GM12878 (cell line): Measurements from ENCODE around the gene MIXL1. TPM values are rescaled to one million over a fixed set of nuclear protein-coding genes. Genes with fewer than 3 reads are reported as not detected.
"Not testable (repeated sequence)": the region's sequence is repeated elsewhere in the genome, so short reads cannot be mapped to it uniquely, and the experiment has no call there.

Source experiments
- ATAC-seq: fragments of 200-7000 bp; cut with Tn5 transposase; 3 replicates; pipeline ENCODE4 v1.9.1; 2020; ENCODE audit warnings: mild to moderate bottlenecking, moderate library complexity
- BruUV-seq: library from RNA; stranded (reverse); fragments of 400-500 nt; replicated peaks from 2 replicates; lab custom pipeline; 2021; lab: Mats Ljungman, UMichigan
- CTCF ChIA-PET: fragments of 300-600 bp; sonication (Branson Sonifier 250); formaldehyde crosslinking; extraction: SDS; loops from one replicate; lab custom pipeline; 2021; ENCODE audit warnings: inconsistent platforms; lab: Yijun Ruan, JAX
- POLR2A ChIA-PET: fragments of 350-600 bp; formaldehyde crosslinking; extraction: SDS; loops from one replicate; lab custom pipeline; 2021; ENCODE audit warnings: inconsistent platforms; lab: Charles Lee
- RAD21 ChIA-PET: fragments of 300-600 bp; sonication (Branson Sonifier 250); formaldehyde crosslinking; loops from one replicate; lab custom pipeline; 2023; ENCODE audit warnings: antibody characterized with exemption; ENCODE audit not compliant: unreplicated experiment; lab: Charles Lee
- SMC1A ChIA-PET: fragments of 300-600 bp; sonication (Branson Sonifier 250); formaldehyde crosslinking; loops from one replicate; lab custom pipeline; 2023; ENCODE audit not compliant: unreplicated experiment, uncharacterized antibody; lab: Charles Lee
- DNase-seq: peaks from one replicate; pipeline ENCODE4 v3.0.0-alpha.2; 2011; ENCODE audit warnings: low read depth, low spot score
- FAIRE-seq: peaks from 3 replicates; lab custom pipeline; 2011; peaks lifted over from hg19 to GRCh38; lab: Jason Lieb, UNC
- H2AFZ ChIP-seq: 2 replicates; pipeline ENCODE4 v1.6.0; 2011; ENCODE audit warnings: low read depth, low read length, control low read depth; ENCODE audit not compliant: control insufficient read depth
- H3K27ac ChIP-seq: 2 replicates; pipeline ENCODE4 v1.5.1; 2011; ENCODE audit warnings: control low read depth; ENCODE audit not compliant: control insufficient read depth, insufficient read depth
- H3K27me3 ChIP-seq, 2 experiments: replicated peaks in 1 of 2; 2 replicates each; pipeline versions ENCODE4 v1.6.0 to v1.6.1; 2011; ENCODE audit warnings: low read length in 1 of 2; ENCODE audit not compliant: control insufficient read depth in 2 of 2, insufficient read depth in 2 of 2
- H3K36me3 ChIP-seq, 2 experiments: 2 replicates each; pipeline ENCODE4 v1.5.1; 2011; ENCODE audit warnings: low read length in 1 of 2; ENCODE audit not compliant: control insufficient read depth in 2 of 2, insufficient read depth in 2 of 2
- H3K4me1 ChIP-seq: 2 replicates; pipeline ENCODE4 v1.6.1; 2011; ENCODE audit warnings: mild to moderate bottlenecking, low read length, moderate library complexity, mixed read lengths; ENCODE audit not compliant: control insufficient read depth, insufficient read depth
- H3K4me2 ChIP-seq: 2 replicates; pipeline ENCODE4 v1.6.0; 2011; ENCODE audit warnings: control low read depth; ENCODE audit not compliant: control insufficient read depth, insufficient read depth
- H3K4me3 ChIP-seq: fragments of 200-600 bp; sonication (generic); 2 replicates; pipeline ENCODE4 v1.5.1; 2016
- H3K79me2 ChIP-seq: 2 replicates; pipeline ENCODE4 v1.6.0; 2011; ENCODE audit warnings: low read length; ENCODE audit not compliant: control insufficient read depth, insufficient read depth
- H3K9ac ChIP-seq: 2 replicates; pipeline ENCODE4 v1.8.0; 2011; ENCODE audit warnings: low read length, control low read depth, mixed read lengths; ENCODE audit not compliant: control insufficient read depth, insufficient read depth
- H3K9me3 ChIP-seq: replicated peaks from 3 replicates; pipeline ENCODE4 v1.5.1; 2011; ENCODE audit warnings: mild to moderate bottlenecking, low read length; ENCODE audit not compliant: control insufficient read depth, insufficient read depth
- H4K20me1 ChIP-seq: 2 replicates; pipeline ENCODE4 v1.6.0; 2011; ENCODE audit not compliant: control insufficient read depth, insufficient read depth
- BRCA1 ChIP-seq: IDR thresholded peaks from 2 replicates; pipeline ENCODE4 v1.6.1; 2011; ENCODE audit warnings: low read depth, low read length, improper control_type of control experiment
- CHD1 ChIP-seq: IDR thresholded peaks from 2 replicates; pipeline ENCODE4 v1.6.1; 2012; ENCODE audit warnings: low read depth, low read length, improper control_type of control experiment
- KDM1A ChIP-seq: fragments of 200-600 bp; sonication (generic); IDR thresholded peaks from 2 replicates; pipeline ENCODE4 v1.6.1; 2016; ENCODE audit warnings: borderline replicate concordance
- NR2C1 ChIP-seq: fragments of 450-650 bp; IDR thresholded peaks from 2 replicates; pipeline ENCODE4 v1.6.1; 2017; ENCODE audit warnings: antibody characterized with exemption, mild to moderate bottlenecking, moderate library complexity
- POLR2AphosphoS2 ChIP-seq: IDR thresholded peaks from 2 replicates; pipeline ENCODE4 v1.6.1; 2011; ENCODE audit warnings: low read depth, mild to moderate bottlenecking, low read length, improper control_type of control experiment, moderate library complexity
- SPI1 ChIP-seq: IDR thresholded peaks from 2 replicates; pipeline ENCODE4 v1.6.1; 2011; ENCODE audit warnings: low read depth, mild to moderate bottlenecking, low read length, moderate library complexity, borderline replicate concordance; ENCODE audit not compliant: insufficient read depth
- TARDBP ChIP-seq: IDR thresholded peaks from 2 replicates; pipeline ENCODE4 v1.6.1; 2016; ENCODE audit warnings: borderline replicate concordance
- ZSCAN29 ChIP-seq: fragments of 450-650 bp; IDR thresholded peaks from 2 replicates; pipeline ENCODE4 v1.6.1; 2017; ENCODE audit warnings: mild to moderate bottlenecking, moderate library complexity
- WGBS: methylation state at CpG from one replicate; pipeline ENCODE4 v1.1.6; 2016; ENCODE audit warnings: low lambda C conversion rate; ENCODE audit not compliant: insufficient replicate concordance, insufficient coverage; ENCODE audit errors: missing lambda C conversion rate; 5-methylcytosine and 5-hydroxymethylcytosine counted together
- in situ Hi-C: fragments of 300-500 bp; cut with MboI; formaldehyde crosslinking; loops from 9 replicates; pipeline ENCODE4 v1.14.3; 2018; ENCODE audit warnings: mixed read lengths
- intact Hi-C: fragments of 100-400 bp; cut with micrococcal nuclease; formaldehyde crosslinking; loops from one replicate; pipeline ENCODE4 v1.14.2; 2022; ENCODE audit not compliant: unreplicated experiment
- polyA plus RNA-seq, 11 experiments: library from polyadenylated mRNA; depleted of rRNA in 4 of 11; unstranded in 6 of 11; stranded (reverse) in 5 of 11; fragments of >200 nt; fragmentation: Nextera tagmentation in 4 of 11; fragmentation: Illumina TruSeq in 1 of 11; extraction: Ambion mirVana in 4 of 11; extraction: Trizol in 1 of 11; gene quantifications; 1 replicate in 1 of 11; 2 replicates in 10 of 11; pipeline versions ENCODE4 v1.2.1 to v1.2.3, GENCODE V29; 2011 to 2016; ENCODE audit warnings: inconsistent platforms in 2 of 11, missing spikeins in 2 of 11, low read depth in 1 of 11
- total RNA-seq, 4 experiments: library from RNA; depleted of rRNA in 3 of 4; stranded (reverse); fragments of >200 nt in 3 of 4; fragmentation: Illumina TruSeq in 1 of 4; extraction: Trizol in 1 of 4; gene quantifications; 2 replicates each; pipeline versions ENCODE4 v1.2.1 to v1.2.3, GENCODE V29; 2013 to 2021

The MIXL1 gene
- total and polyA plus RNA-seq, 10 of the 15 experiments (the other 5 are each of a cell fraction or from before 2014, with no cell fraction given), result 0.11 to 0.25 (median 0.20) TPM; not detected in 2

DNA sequence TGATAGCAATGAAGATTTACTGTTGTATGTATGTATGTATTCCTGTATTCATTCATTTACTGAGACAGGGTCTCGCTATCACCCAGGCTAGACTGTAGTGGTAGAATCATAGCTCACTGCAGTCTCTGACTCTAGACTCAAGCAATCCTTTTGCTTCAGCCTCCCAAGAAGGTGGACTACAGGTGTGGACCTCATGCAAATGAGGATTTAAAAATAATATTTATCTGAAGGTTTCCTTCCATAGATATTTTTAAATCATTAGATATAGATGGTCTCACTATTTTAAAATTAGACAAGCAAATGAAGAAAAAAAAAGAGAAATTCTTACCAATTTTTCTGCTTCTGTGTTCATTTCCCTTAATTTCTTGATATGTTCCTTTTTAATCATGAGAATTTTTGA, 27.0 kb downstream of the MIXL1 start:
- CTCF ChIA-PET, result no interaction called here

GRCh38 chr1:226252841-226253240, 29.4 kb downstream of the MIXL1 start:
- H3K9me3 ChIP-seq, in situ Hi-C loops, H4K20me1 ChIP-seq, BruUV-seq, intact Hi-C loops, FAIRE-seq, ATAC-seq, DNase-seq, H2AFZ ChIP-seq, CTCF ChIA-PET, H3K79me2 ChIP-seq, H3K4me1 ChIP-seq, POLR2A ChIA-PET, H3K27ac ChIP-seq, H3K36me3 ChIP-seq, H3K27me3 ChIP-seq, H3K4me2 ChIP-seq, RAD21 ChIA-PET, H3K4me3 ChIP-seq, H3K9ac ChIP-seq: not testable (repeated sequence)
- SMC1A ChIA-PET, result interaction anchor here (1.6 kb wide), 1 partner anchor 10 kb away, joined by 3 read pairs; no protein-coding TSS in a partner anchor
- WGBS, result over 99% methylated on average over 5 of the region's 7 CpGs

More for the DNA sequence above, 27.0 kb downstream of the MIXL1 start:
- H3K27ac ChIP-seq, result no peak overlapping the region
- ChIA-PET POLR2A (no interaction called here), SMC1A (no interaction called here), RAD21 (no interaction called here)
- intact Hi-C loops, result no loop called here
- no peak overlapping the region for H2AFZ ChIP-seq
- no peak for ATAC-seq
- no peak for TF ChIP-seq SPI1
- no peak for TF ChIP-seq BRCA1
- TF ChIP-seq TARDBP, result no peak
- no peak for TF ChIP-seq ZSCAN29
- TF ChIP-seq CHD1, result no peak
- TF ChIP-seq NR2C1, result no peak
- no peak for TF ChIP-seq KDM1A
- no peak for TF ChIP-seq POLR2AphosphoS2
- no peaks in the 10 kb centered on the region for H3K27me3 ChIP-seq
- H3K4me2 ChIP-seq, result no peak overlapping the region
- no peaks in the 10 kb centered on the region for H3K4me1 ChIP-seq
- DNase-seq, result no peak
- no peaks in the 10 kb centered on the region for H3K9me3 ChIP-seq
- WGBS, result 50% methylated on average over 1 of the region's 1 CpG
- no TSS peak for BruUV-seq
- in situ Hi-C loops, result no loop called here
- H3K4me3 ChIP-seq, result no peak overlapping the region
- H3K36me3 ChIP-seq, result peaks cover 0 to 1% of the 10 kb centered on the region in 2 experiments; a peak in 3 of 4 replicates
- no peak overlapping the region for H3K9ac ChIP-seq
- H3K79me2 ChIP-seq, result no peaks in the 10 kb centered on the region
- no peaks in the 10 kb centered on the region for H4K20me1 ChIP-seq
- no peak for FAIRE-seq
